Aorta (tissue), 5 donors: ENCODE measurements around the gene FAM24B. TPM values are rescaled to one million over a fixed set of nuclear protein-coding genes. Genes with fewer than 3 reads are reported as not detected.

Source experiments
- ATAC-seq: fragments of 200-7000 bp; cut with Tn5 transposase; one replicate; pipeline ENCODE4 v1.9.1; 2022; ENCODE audit warnings: moderate library complexity; ENCODE audit not compliant: low FRiP score
- DNase-seq, 2 donors: peaks; one replicate each; pipeline ENCODE4 v3.0.0-alpha.2; 2020
- H3K27ac ChIP-seq, 2 donors: one replicate each; pipeline ENCODE4 v1.5.1; 2013; ENCODE audit warnings: low read length in 2 of 2, mild to moderate bottlenecking in 2 of 2, moderate library complexity in 2 of 2, control low read depth in 1 of 2, inconsistent platforms in 1 of 2, low read depth in 1 of 2
- H3K27me3 ChIP-seq, 2 donors: one replicate each; pipeline ENCODE4 v1.6.1; 2013; ENCODE audit warnings: control low read depth in 1 of 2, low read length in 1 of 2, mild to moderate bottlenecking in 1 of 2, moderate library complexity in 1 of 2; ENCODE audit not compliant: insufficient read depth in 2 of 2, control insufficient read depth in 1 of 2
- H3K36me3 ChIP-seq, 2 donors: one replicate each; pipeline ENCODE4 v1.6.1; 2013; ENCODE audit warnings: control low read depth in 1 of 2, low read length in 1 of 2, mild to moderate bottlenecking in 1 of 2; ENCODE audit not compliant: insufficient read depth in 2 of 2, control insufficient read depth in 1 of 2
- H3K4me1 ChIP-seq, 2 donors: one replicate each; pipeline ENCODE4 v1.6.1; 2013; ENCODE audit warnings: low read length in 2 of 2, control low read depth in 1 of 2, mild to moderate bottlenecking in 1 of 2, moderate library complexity in 1 of 2; ENCODE audit not compliant: insufficient read depth in 2 of 2, control insufficient read depth in 1 of 2
- H3K4me3 ChIP-seq, 2 donors: one replicate each; pipeline ENCODE4 v1.5.1; 2013; ENCODE audit warnings: low read length in 2 of 2, control low read depth in 1 of 2, mild to moderate bottlenecking in 1 of 2
- H3K9me3 ChIP-seq: one replicate; pipeline ENCODE4 v1.6.1; 2013; ENCODE audit warnings: mild to moderate bottlenecking, low read length; ENCODE audit not compliant: control insufficient read depth
- WGBS, 2 donors: extraction: QIAGEN DNeasy Blood & Tissue Kit; methylation state at CpG; one replicate each; pipeline ENCODE4 v1.1.7; 2013; 5-methylcytosine and 5-hydroxymethylcytosine counted together
- intact Hi-C, 2 donors: fragments of 100-400 bp; cut with DNase I; formaldehyde crosslinking; loops; one replicate each; pipeline versions ENCODE4 v1.14.2 to v1.15.0; 2022
- polyA plus RNA-seq, 2 donors: library from polyadenylated mRNA; stranded (reverse); fragments of 200-250 nt; gene quantifications; one replicate each; pipeline ENCODE4 v1.2.3, GENCODE V29; 2013
- total RNA-seq, 2 donors: library from RNA; stranded (reverse); fragmentation: NEBNext Ultra II Directional; extraction: Animal tissue kit (Norgen Biotek cat#: 25700); gene quantifications; one replicate each; pipeline ENCODE4 v1.2.1, GENCODE V29; 2021
- donor health status: healthy with polysubstance abuse.
- donor health status: Bipolar disorder and iron deficiency.
- donor health status: DM: no; HTN: no; CAD: no.
- donor health status: DM: no; HTN: no; CAD: no.
- donor health status: DM: yes; HTN: yes; CAD: no.

FAM24B gene
- total and polyA plus RNA-seq, 4 donors = 1.1 to 3.9 (median 1.7) TPM

GRCh38 chr10:122850705-122851640, 28.4 kb downstream of the FAM24B start:
- intact Hi-C loops = no loop called here
- WGBS, 2 donors = 44 to 45% methylated on average over 5 of the region's 5 CpGs
- DNase-seq (no peak), ATAC-seq (no peak)
- H3K9me3 ChIP-seq = peaks cover 3% of the 10 kb centered on the region
- no peaks in the 10 kb centered on the region for H3K27me3 ChIP-seq
- H3K4me1 ChIP-seq = no peaks in the 10 kb centered on the region
- H3K27ac ChIP-seq = no peak overlapping the region
- H3K36me3 ChIP-seq = no peaks in the 10 kb centered on the region
- no peak overlapping the region for H3K4me3 ChIP-seq

GRCh38 chr10:122849900-122850605, 29.3 kb downstream of the FAM24B start:
- DNase-seq = no peak
- no peaks in the 10 kb centered on the region for H3K27me3 ChIP-seq
- intact Hi-C loops = no loop called here
- no peak overlapping the region for H3K27ac ChIP-seq
- 82% methylated on average over 12 of the region's 12 CpGs for WGBS, 2 donors
- H3K9me3 ChIP-seq = peaks cover 3% of the 10 kb centered on the region
- H3K36me3 ChIP-seq = no peaks in the 10 kb centered on the region
- H3K4me3 ChIP-seq = no peak overlapping the region
- ATAC-seq = no peak
- no peaks in the 10 kb centered on the region for H3K4me1 ChIP-seq

- no peak for ATAC-seq
- Histone ChIP-seq H3K4me3 (no peak overlapping the region), H3K36me3 (no peaks in the 10 kb centered on the region), H3K9me3 (peaks cover 3% of the 10 kb centered on the region), H3K27ac (no peak overlapping the region), H3K27me3 (no peaks in the 10 kb centered on the region), H3K4me1 (no peaks in the 10 kb centered on the region)
- intact Hi-C loops = no loop called here
- DNase-seq = no peak
- 79 to 81% methylated on average over 2 of the region's 2 CpGs for WGBS, 2 donors
These were observed 30.3 kb downstream of the FAM24B start for GRCh38 chr10:122849090-122849489.

GRCh38 chr10:122847782-122848604, 31.4 kb downstream of the FAM24B start:
- Histone ChIP-seq H3K36me3 (no peaks in the 10 kb centered on the region), H3K27ac (no peak overlapping the region), H3K9me3 (peaks cover 3% of the 10 kb centered on the region), H3K4me3 (no peak overlapping the region), H3K27me3 (no peaks in the 10 kb centered on the region), H3K4me1 (no peaks in the 10 kb centered on the region)
- DNase-seq (no peak), ATAC-seq (no peak)
- intact Hi-C loops = no loop called here
- 81 to 88% methylated on average over 12 of the region's 12 CpGs for whole genome bisulfite sequencing, 2 donors

- 74 to 75% methylated on average over 5 of the region's 5 CpGs for WGBS, 2 donors
- ATAC-seq (no peak), DNase-seq (no peak)
- Histone ChIP-seq H3K4me1 (no peaks in the 10 kb centered on the region), H3K36me3 (no peaks in the 10 kb centered on the region), H3K27ac (no peak within 1 kb of the TSS), H3K9me3 (no peaks in the 10 kb centered on the region), H3K27me3 (no peaks in the 10 kb centered on the region), H3K4me3 (no peak within 1 kb of the TSS)
- intact Hi-C loops = no loop called here
These were observed 33.5 kb downstream of the FAM24B start, which contains the start of gene CUZD1 for GRCh38 chr10:122845783-122846332. Gene CUZD1 (minus strand): TSS chr10:122845857. CDS start chr10:122845843, 14 bp downstream.

GRCh38 chr10:122844146-122844545, 35.2 kb downstream of the FAM24B start:
- WGBS, 2 donors = 94% methylated on average over 4 of the region's 4 CpGs
- no peak for ATAC-seq
- Histone ChIP-seq H3K27ac (no peak overlapping the region), H3K27me3 (no peaks in the 10 kb centered on the region), H3K4me1 (no peaks in the 10 kb centered on the region), H3K36me3 (no peaks in the 10 kb centered on the region), H3K4me3 (no peak overlapping the region), H3K9me3 (no peaks in the 10 kb centered on the region)
- DNase-seq = no peak
- intact Hi-C loops = no loop called here

GRCh38 chr10:122841569-122841968, 37.8 kb downstream of the FAM24B start:
- H3K27ac ChIP-seq = no peak overlapping the region
- no peaks in the 10 kb centered on the region for H3K36me3 ChIP-seq
- no peaks in the 10 kb centered on the region for H3K9me3 ChIP-seq
- H3K4me1 ChIP-seq = no peaks in the 10 kb centered on the region
- DNase-seq (no peak), ATAC-seq (no peak)
- no peaks in the 10 kb centered on the region for H3K27me3 ChIP-seq
- intact Hi-C loops = no loop called here
- H3K4me3 ChIP-seq = no peak overlapping the region

- no peak for ATAC-seq
- no peaks in the 10 kb centered on the region for H3K27me3 ChIP-seq
- no peak for DNase-seq
- intact Hi-C loops = no loop called here
- H3K4me3 ChIP-seq = no peak overlapping the region
- no peaks in the 10 kb centered on the region for H3K36me3 ChIP-seq
- no peak overlapping the region for H3K27ac ChIP-seq
- H3K4me1 ChIP-seq = no peaks in the 10 kb centered on the region
- no peaks in the 10 kb centered on the region for H3K9me3 ChIP-seq
These were observed 39.9 kb downstream of the FAM24B start for GRCh38 chr10:122839505-122839904.
